ENCODE measurements around the gene FBXO36.

- no peak for TF ChIP-seq POLR2A (IDR thresholded peaks at IDR 0.05; ENCODE audit: low read depth, low read length)
- TF ChIP-seq POU2F2 (IDR thresholded peaks at IDR 0.05; ENCODE audit: low read depth, low read length), result no peak
- TF ChIP-seq TAF1 (IDR thresholded peaks at IDR 0.05; ENCODE audit: low read depth, low read length), result no peak
- TF ChIP-seq POLR2AphosphoS5 (IDR thresholded peaks at IDR 0.05; ENCODE audit: low read depth, low read length), result no peak
- TF ChIP-seq PAX5 (IDR thresholded peaks at IDR 0.05; ENCODE audit: insufficient read depth, low read length, severe bottlenecking), result no peak
Measured at GRCh38 chr2:229909090-229909489, 13.2 kb upstream of the FBXO36 start.
